Keratinocyte (primary cell): Measurements from ENCODE around the gene FNBP1. TPM values are rescaled to one million over a fixed set of nuclear protein-coding genes. Genes with fewer than 3 reads are reported as not detected.

Experiments used
- DNase-seq: peaks from one replicate; pipeline ENCODE4 v3.0.0-alpha.2; 2011; ENCODE audit warnings: low read depth, missing footprints, low spot score
- FAIRE-seq: peaks from 2 replicates; lab custom pipeline; 2011; peaks lifted over from hg19 to GRCh38; lab: Jason Lieb, UNC
- H2AFZ ChIP-seq: 2 replicates; pipeline ENCODE4 v1.6.0; 2012; ENCODE audit warnings: low read length, control low read depth, inconsistent platforms; ENCODE audit not compliant: control insufficient read depth
- H3K27ac ChIP-seq: 2 replicates; pipeline ENCODE4 v1.5.1; 2011; ENCODE audit warnings: low read length; ENCODE audit not compliant: control insufficient read depth, insufficient read depth
- H3K27me3 ChIP-seq: 3 replicates; pipeline ENCODE4 v1.6.0; 2011; ENCODE audit warnings: low read length; ENCODE audit not compliant: control insufficient read depth, insufficient read depth; ENCODE audit errors: extremely low read depth
- H3K36me3 ChIP-seq, 2 experiments: 2 replicates in 1 of 2; 3 replicates in 1 of 2; pipeline ENCODE4 v1.5.1; 2011; ENCODE audit warnings: low read length in 2 of 2, mild to moderate bottlenecking in 1 of 2; ENCODE audit not compliant: control insufficient read depth in 2 of 2, insufficient read depth in 2 of 2; ENCODE audit errors: extremely low read depth in 1 of 2
- H3K4me1 ChIP-seq: 3 replicates; pipeline ENCODE4 v1.5.1; 2011; ENCODE audit warnings: low read length; ENCODE audit not compliant: control insufficient read depth, insufficient read depth; ENCODE audit errors: extremely low read depth
- H3K4me2 ChIP-seq: 3 replicates; pipeline ENCODE4 v1.6.0; 2011; ENCODE audit warnings: low read depth, low read length; ENCODE audit not compliant: control insufficient read depth, insufficient read depth; ENCODE audit errors: extremely low read depth
- H3K4me3 ChIP-seq, 3 experiments: fragments of 200-600 bp in 1 of 3; sonication (generic) in 1 of 3; 2 replicates in 2 of 3; 3 replicates in 1 of 3; pipeline ENCODE4 v1.5.1; 2011 to 2016; ENCODE audit warnings: low read length in 3 of 3, mild to moderate bottlenecking in 3 of 3, control low read depth in 2 of 3, inconsistent platforms in 1 of 3, low read depth in 1 of 3, mixed read lengths in 1 of 3, mixed run types in 1 of 3, moderate library complexity in 1 of 3; ENCODE audit not compliant: control insufficient read depth in 2 of 3, insufficient read depth in 2 of 3; ENCODE audit errors: extremely low read depth in 1 of 3
- H3K79me2 ChIP-seq: 2 replicates; pipeline ENCODE4 v1.6.0; 2012; ENCODE audit warnings: low read length; ENCODE audit not compliant: control insufficient read depth, insufficient read depth
- H3K9ac ChIP-seq: 3 replicates; pipeline ENCODE4 v1.6.0; 2011; ENCODE audit warnings: low read length; ENCODE audit not compliant: control insufficient read depth, insufficient read depth; ENCODE audit errors: extremely low read depth
- H3K9me1 ChIP-seq: 3 replicates; pipeline ENCODE4 v1.6.0; 2011; ENCODE audit warnings: low read length; ENCODE audit not compliant: control insufficient read depth, insufficient read depth; ENCODE audit errors: extremely low read depth
- H3K9me3 ChIP-seq: 2 replicates; pipeline ENCODE4 v1.5.1; 2012; ENCODE audit warnings: low read depth, low read length; ENCODE audit not compliant: control insufficient read depth
- H4K20me1 ChIP-seq: 3 replicates; pipeline ENCODE4 v1.6.0; 2011; ENCODE audit warnings: low read length; ENCODE audit not compliant: control insufficient read depth, insufficient read depth; ENCODE audit errors: extremely low read depth
- EZH2 ChIP-seq: IDR thresholded peaks from one replicate; pipeline ENCODE4 v1.6.1; 2012; ENCODE audit warnings: inconsistent platforms, mild to moderate bottlenecking, low read length, moderate library complexity
- dilution Hi-C: fragments of 300-500 bp; cut with MboI; formaldehyde crosslinking; loops from one replicate; pipeline ENCODE4 v1.7.0; 2020; ENCODE audit warnings: low sequenced_read_pairs; ENCODE audit not compliant: extremely low pct_ligation_motif_present
- polyA plus RNA-seq, 5 experiments: library from polyadenylated mRNA; depleted of rRNA in 3 of 5; stranded (reverse) in 3 of 5; stranded (forward) in 1 of 5; unstranded in 1 of 5; fragments of >200 nt; gene quantifications; 1 replicate in 1 of 5; 2 replicates in 3 of 5; 3 replicates in 1 of 5; pipeline versions ENCODE4 v1.2.1 to v1.2.3, GENCODE V29; 2011 to 2012; ENCODE audit warnings: missing spikeins in 2 of 5, low read depth in 1 of 5, low replicate concordance in 1 of 5
- TF ChIP-seq, protein P1 (sequence below), 3 experiments: IDR thresholded peaks in 1 of 3; conservative IDR thresholded peaks in 1 of 3; optimal IDR thresholded peaks in 1 of 3; 2 replicates in 2 of 3; 3 replicates in 1 of 3; pipeline versions ENCODE3 to v1.5.1; 2011; ENCODE audit warnings: low read length in 3 of 3, mild to moderate bottlenecking in 3 of 3, moderate library complexity in 2 of 3, control low read depth in 1 of 3, inconsistent platforms in 1 of 3; ENCODE audit not compliant: insufficient read depth in 2 of 3; ENCODE audit errors: extremely low read depth in 1 of 3

The FNBP1 gene
- polyA plus RNA-seq, 1 donor (not counting 4 experiments of a cell fraction or from before 2014, with no cell fraction given), result 9.6 TPM

DNA sequence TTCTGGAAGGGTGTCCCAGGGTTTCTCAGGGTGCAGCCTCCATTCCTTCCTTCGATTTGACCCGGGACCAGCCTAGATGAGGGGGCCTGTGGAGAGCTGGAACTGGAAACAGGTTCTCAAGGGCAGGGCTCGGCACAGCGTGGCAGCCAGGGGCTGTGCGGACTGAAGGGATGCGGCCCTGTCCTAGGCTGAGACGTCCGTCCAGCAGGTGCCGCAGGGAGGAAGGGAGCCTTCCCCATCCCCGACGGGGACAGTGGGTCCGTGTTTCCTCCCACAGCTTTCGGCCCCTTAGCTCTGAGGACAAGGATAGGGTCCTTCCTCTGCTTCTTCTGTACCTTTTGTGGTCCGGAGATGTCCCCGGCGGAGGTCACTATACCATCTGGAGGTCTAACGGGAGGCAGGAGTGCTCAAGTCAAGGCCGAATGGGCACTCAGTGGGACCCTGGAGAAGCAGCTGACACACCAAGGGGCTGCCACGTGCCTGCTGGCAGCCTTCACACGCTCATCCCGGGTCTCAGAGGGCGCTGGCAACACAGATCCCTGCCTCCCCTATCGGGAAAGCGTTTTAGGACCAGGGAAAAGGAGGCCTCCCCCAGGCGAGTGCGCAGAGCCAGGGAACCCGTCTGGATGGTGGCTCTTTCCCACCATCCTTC lies 157.8 kb downstream of the FNBP1 start:
- dilution Hi-C loops, result no loop called here
- Histone ChIP-seq H3K4me2 (peak overlapping the region; percentile 74), H3K9me1 (no peaks in the 10 kb centered on the region), H4K20me1 (no peaks in the 10 kb centered on the region), H3K9ac (peak overlapping the region; percentile 52), H3K27ac (peak overlapping the region; percentile 45), H3K79me2 (no peaks in the 10 kb centered on the region), H3K9me3 (no peaks in the 10 kb centered on the region), H3K36me3 (peaks cover 0 to 6% of the 10 kb centered on the region in 2 experiments), H3K27me3 (no peaks in the 10 kb centered on the region), H3K4me3 (peak overlapping the region in 2 of 3 experiments; percentile 2 to 60), H2AFZ (peak overlapping the region; percentile 77), H3K4me1 (peaks cover 21% of the 10 kb centered on the region)
- no peak for FAIRE-seq
- TF ChIP-seq, protein P1, sequence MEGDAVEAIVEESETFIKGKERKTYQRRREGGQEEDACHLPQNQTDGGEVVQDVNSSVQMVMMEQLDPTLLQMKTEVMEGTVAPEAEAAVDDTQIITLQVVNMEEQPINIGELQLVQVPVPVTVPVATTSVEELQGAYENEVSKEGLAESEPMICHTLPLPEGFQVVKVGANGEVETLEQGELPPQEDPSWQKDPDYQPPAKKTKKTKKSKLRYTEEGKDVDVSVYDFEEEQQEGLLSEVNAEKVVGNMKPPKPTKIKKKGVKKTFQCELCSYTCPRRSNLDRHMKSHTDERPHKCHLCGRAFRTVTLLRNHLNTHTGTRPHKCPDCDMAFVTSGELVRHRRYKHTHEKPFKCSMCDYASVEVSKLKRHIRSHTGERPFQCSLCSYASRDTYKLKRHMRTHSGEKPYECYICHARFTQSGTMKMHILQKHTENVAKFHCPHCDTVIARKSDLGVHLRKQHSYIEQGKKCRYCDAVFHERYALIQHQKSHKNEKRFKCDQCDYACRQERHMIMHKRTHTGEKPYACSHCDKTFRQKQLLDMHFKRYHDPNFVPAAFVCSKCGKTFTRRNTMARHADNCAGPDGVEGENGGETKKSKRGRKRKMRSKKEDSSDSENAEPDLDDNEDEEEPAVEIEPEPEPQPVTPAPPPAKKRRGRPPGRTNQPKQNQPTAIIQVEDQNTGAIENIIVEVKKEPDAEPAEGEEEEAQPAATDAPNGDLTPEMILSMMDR (optimal IDR thresholded peaks at IDR 0.05 in 1 of 3, IDR thresholded peaks at IDR 0.05 in 1 of 3, conservative IDR thresholded peaks at IDR 0.05 in 1 of 3; ENCODE audit: extremely low read depth in 1 of 3, insufficient read depth in 2 of 3, low read length in 3 of 3), result peak; percentile 33 to 46 (median 34)
- TF ChIP-seq EZH2, result no peak
- no peak for DNase-seq

DNA sequence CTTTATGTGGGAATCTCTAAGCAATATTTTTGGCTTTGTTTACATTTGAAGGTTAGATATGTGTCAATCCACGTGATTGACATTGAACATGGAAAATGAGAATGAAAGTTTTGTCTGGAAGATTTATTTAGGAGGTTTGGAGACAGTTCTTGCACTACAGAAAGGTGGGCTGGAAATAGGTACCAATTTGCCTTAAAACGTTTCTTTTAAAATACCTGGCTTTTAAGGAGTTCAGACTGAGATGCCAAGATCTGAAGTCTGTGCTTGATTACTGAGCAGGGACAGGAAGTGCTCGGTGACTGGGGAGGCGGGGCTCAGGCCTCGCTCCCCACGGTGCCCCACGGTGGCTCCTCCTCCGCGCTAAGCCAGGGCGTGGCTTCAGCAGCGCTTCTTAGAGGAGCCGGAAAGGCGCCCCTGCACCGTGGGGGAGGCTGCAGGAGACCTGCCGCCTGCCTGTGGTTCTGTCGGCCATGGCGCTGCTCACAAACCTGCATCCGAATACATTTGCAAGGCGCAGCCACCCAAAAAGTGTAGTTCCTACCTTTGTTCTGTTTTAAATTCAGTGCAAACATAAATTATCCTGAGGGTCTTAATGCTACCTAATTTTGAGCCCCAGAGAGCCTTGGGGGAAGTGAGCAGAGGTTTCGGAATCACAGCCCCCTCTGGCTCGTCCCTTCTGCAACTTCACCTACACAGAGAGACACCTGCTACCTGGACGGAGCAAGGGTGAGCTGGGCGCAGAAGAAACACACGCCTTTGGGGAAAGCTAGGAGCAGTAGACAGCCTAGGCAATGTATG lies 158.6 kb downstream of the FNBP1 start:
- Histone ChIP-seq H3K27ac (peak overlapping the region; percentile 44), H3K9ac (peak overlapping the region; percentile 52), H3K9me3 (no peaks in the 10 kb centered on the region), H3K27me3 (no peaks in the 10 kb centered on the region), H3K4me3 (peak overlapping the region in 1 of 3 experiments; percentile 60), H3K4me1 (peaks cover 21% of the 10 kb centered on the region), H3K79me2 (no peaks in the 10 kb centered on the region), H3K36me3 (peaks cover 0 to 3% of the 10 kb centered on the region in 2 experiments), H3K4me2 (peak overlapping the region; percentile 74), H4K20me1 (no peaks in the 10 kb centered on the region), H3K9me1 (no peaks in the 10 kb centered on the region), H2AFZ (peak overlapping the region; percentile 77)
- dilution Hi-C loops, result no loop called here
- TF ChIP-seq, protein P1 (optimal IDR thresholded peaks at IDR 0.05 in 1 of 3, IDR thresholded peaks at IDR 0.05 in 1 of 3, conservative IDR thresholded peaks at IDR 0.05 in 1 of 3; ENCODE audit: extremely low read depth in 1 of 3, insufficient read depth in 2 of 3, low read length in 3 of 3), result no peak
- TF ChIP-seq EZH2, result no peak
- peak; percentile 44 for DNase-seq
- no peak for FAIRE-seq
